ENCODE measurements around the gene PRKAG2.

GRCh38 chr7:151744051-151744580 lies 132.8 kb downstream of the PRKAG2 start:
- TF ChIP-seq POLR2A (IDR thresholded peaks at IDR 0.05) (no peak), CTCF (IDR thresholded peaks at IDR 0.05) (no peak)

Data from lower leg skin (tissue), 3 donors.